Kidney epithelial cell (primary cell): ENCODE data around the gene CENPS. TPM values are rescaled to one million over a fixed set of nuclear protein-coding genes. Genes with fewer than 3 reads are reported as not detected.

Experiments
- DNase-seq: peaks from one replicate; pipeline ENCODE4 v3.0.0-alpha.2; 2010; ENCODE audit warnings: low read depth
- H3K27me3 ChIP-seq: 2 replicates; pipeline ENCODE4 v1.6.0; 2011; ENCODE audit warnings: low read length; ENCODE audit not compliant: control insufficient read depth, insufficient read depth
- H3K36me3 ChIP-seq: 2 replicates; pipeline ENCODE4 v1.5.1; 2011; ENCODE audit warnings: low read length; ENCODE audit not compliant: control insufficient read depth, insufficient read depth
- H3K4me3 ChIP-seq: 2 replicates; pipeline ENCODE4 v1.5.1; 2011; ENCODE audit warnings: low read depth, mild to moderate bottlenecking, control low read depth, low read length
- total RNA-seq: library from RNA; depleted of rRNA; stranded (reverse); fragments of >200 nt; gene quantifications from 2 replicates; pipeline ENCODE4 v1.2.3, GENCODE V29; 2015
- TF ChIP-seq, protein P1 (sequence below): IDR thresholded peaks from 2 replicates; pipeline ENCODE4 v1.5.1; 2011; ENCODE audit warnings: mild to moderate bottlenecking, moderate library complexity, low read length, control low read depth, inconsistent platforms; ENCODE audit not compliant: insufficient read depth, poor library complexity, severe bottlenecking

The CENPS gene
- total RNA-seq, 1 donor from 2014 or later = 6.6 TPM

DNA sequence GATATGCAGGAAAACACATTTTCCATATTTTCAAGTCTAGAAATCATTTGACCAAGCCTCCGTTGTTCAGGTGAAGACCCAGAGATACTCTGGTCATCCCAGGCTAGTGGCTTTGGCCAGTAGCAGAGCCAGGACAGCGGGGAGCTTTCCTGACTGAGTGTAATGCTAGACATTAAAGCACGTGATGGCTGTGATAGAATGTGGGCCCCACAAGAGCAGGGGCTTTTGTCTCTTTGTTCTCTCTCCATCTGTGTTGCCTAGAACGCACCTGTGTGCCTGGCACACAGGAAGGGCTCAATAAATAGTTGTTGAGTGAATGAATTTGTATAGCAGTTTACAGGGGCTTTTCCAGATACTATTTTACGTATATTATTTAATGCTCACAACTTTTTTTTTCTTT, 10.6 kb downstream of the CENPS start:
- no peaks in the 10 kb centered on the region for H3K36me3 ChIP-seq
- TF ChIP-seq, protein P1, sequence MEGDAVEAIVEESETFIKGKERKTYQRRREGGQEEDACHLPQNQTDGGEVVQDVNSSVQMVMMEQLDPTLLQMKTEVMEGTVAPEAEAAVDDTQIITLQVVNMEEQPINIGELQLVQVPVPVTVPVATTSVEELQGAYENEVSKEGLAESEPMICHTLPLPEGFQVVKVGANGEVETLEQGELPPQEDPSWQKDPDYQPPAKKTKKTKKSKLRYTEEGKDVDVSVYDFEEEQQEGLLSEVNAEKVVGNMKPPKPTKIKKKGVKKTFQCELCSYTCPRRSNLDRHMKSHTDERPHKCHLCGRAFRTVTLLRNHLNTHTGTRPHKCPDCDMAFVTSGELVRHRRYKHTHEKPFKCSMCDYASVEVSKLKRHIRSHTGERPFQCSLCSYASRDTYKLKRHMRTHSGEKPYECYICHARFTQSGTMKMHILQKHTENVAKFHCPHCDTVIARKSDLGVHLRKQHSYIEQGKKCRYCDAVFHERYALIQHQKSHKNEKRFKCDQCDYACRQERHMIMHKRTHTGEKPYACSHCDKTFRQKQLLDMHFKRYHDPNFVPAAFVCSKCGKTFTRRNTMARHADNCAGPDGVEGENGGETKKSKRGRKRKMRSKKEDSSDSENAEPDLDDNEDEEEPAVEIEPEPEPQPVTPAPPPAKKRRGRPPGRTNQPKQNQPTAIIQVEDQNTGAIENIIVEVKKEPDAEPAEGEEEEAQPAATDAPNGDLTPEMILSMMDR = no peak
- H3K27me3 ChIP-seq = no peaks in the 10 kb centered on the region
- no peak for DNase-seq
- no peak overlapping the region for H3K4me3 ChIP-seq

DNA sequence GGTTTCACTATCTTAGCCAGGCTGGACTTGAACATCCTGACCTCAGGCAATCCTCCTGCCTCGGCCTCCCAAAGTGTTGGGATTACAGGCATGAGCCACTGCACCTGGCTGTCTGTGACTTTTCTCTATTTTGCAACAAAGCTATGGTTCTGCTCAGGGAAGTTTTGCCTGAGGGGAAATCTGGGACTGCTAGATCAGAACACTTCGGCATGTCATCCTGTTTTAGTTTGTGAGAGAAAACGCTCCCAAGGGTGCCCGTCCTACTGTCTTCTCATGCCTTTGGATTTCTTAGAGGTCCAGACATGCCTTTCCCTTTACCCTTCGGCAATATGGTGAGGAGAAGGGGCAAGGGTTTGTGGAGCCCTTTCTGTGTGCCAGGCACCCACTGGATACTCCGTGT, 14.0 kb downstream of the CENPS start:
- DNase-seq = no peak

DNA sequence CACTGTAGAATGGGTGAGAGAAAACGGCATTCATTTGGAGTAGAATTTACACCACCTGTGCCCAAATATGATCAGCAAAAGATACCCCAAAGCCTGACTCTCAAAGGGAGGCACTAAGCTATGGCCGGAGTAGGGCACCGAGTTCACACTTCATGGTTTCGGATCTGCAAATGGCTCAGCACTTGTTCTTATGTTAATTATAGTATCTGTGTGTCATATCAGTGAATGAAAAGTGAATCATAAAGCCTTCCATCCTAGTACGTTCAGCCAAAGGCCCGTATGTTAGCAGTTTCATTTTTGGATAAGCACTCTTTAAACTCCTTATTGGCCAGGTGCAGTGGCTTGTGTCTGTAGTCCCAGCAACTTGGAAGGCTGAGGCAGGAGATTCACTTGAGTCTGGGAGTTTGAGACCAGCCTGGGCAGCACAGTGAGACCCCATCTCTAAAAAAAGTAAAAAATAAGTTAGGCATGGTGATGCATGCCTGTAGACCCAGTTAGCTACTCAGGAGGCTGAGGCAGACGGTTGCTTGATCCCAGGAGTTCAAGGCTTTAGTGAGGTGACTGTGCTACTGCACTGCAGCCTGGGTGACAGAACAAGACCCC, 14.7 kb downstream of the CENPS start:
- DNase-seq = no peak
- no peaks in the 10 kb centered on the region for H3K27me3 ChIP-seq
- H3K4me3 ChIP-seq = no peak overlapping the region
- no peaks in the 10 kb centered on the region for H3K36me3 ChIP-seq
- TF ChIP-seq, protein P1 = no peak

More for the DNA sequence above, 14.0 kb downstream of the CENPS start:
- Histone ChIP-seq H3K36me3 (no peaks in the 10 kb centered on the region), H3K4me3 (no peak overlapping the region), H3K27me3 (no peaks in the 10 kb centered on the region)
- TF ChIP-seq, protein P1 = no peak

DNA sequence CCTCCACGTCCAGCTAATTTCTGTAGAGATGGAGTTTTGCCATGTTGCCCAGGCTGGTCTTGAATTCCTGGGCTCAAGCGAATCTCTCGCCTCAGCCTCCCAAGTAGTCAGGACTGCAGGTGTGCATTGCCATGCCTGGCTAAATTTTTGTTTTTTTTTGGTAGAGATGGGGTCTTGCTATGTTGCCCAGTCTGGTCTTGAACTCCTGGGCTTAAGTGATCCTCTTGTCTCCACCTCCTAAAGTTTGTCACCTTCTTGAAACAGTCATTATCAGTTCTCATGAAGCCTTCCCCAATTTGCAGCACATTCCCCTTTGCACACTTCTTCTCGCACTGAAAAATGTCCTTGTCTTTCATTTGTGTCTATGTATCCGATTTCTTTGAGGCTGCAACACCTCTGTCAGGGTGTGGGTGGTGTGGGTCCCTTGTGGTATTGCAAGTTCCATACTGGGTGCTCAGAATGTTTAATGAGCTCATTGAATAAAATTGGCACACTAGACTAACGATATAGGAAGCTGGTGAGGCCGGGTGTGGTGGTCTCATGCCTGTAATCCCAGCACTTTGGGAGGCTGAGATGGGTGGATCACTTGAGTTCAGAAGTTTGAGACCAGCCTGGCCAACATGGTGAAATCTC, 16.7 kb downstream of the CENPS start:
- Histone ChIP-seq H3K4me3 (no peak overlapping the region), H3K27me3 (no peaks in the 10 kb centered on the region), H3K36me3 (no peaks in the 10 kb centered on the region)
- DNase-seq = no peak
- TF ChIP-seq, protein P1 = no peak

DNA sequence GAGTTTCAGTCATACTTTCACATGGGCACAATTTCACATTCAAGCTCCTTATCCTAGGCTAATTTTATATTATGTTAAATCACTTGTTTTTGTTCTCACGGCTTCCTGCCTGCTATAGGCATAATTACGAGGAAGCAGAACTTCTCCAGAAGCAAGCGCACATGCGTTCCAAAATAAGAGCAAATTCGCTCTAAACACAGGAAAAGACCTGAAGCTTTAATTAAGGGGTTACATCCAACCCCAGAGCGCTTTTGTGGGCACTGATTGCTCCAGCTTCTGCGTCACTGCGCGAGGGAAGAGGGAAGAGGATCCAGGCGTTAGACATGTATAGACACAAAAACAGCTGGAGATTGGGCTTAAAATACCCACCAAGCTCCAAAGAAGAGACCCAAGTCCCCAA, 19.5 kb downstream of the CENPS start, which contains the start of gene CORT:
TSS of gene CORT (plus strand) at position 281 of the 400 bp plus-strand sequence. CDS start 193 bp downstream, outside the sequence.
- TF ChIP-seq, protein P1 = no peak
- H3K27me3 ChIP-seq = no peaks in the 10 kb centered on the region
- DNase-seq = no peak
- no peak within 1 kb of the TSS for H3K4me3 ChIP-seq
- no peaks in the 10 kb centered on the region for H3K36me3 ChIP-seq
